22Rv1 (cell line): ENCODE measurements around the gene QPRT.

Experiments used
- H3K27ac ChIP-seq: fragments of 450-650 bp; 2 replicates; pipeline ENCODE4 v1.5.1; 2017
- CTCF ChIP-seq: fragments of 450-650 bp; IDR thresholded peaks from 2 replicates; pipeline ENCODE4 v1.5.1; 2017; ENCODE audit warnings: mild to moderate bottlenecking
- ZFX ChIP-seq: fragments of 450-650 bp; IDR thresholded peaks from 2 replicates; pipeline ENCODE4 v1.6.1; 2017; ENCODE audit warnings: antibody characterized with exemption, borderline replicate concordance

Gene QPRT

DNA sequence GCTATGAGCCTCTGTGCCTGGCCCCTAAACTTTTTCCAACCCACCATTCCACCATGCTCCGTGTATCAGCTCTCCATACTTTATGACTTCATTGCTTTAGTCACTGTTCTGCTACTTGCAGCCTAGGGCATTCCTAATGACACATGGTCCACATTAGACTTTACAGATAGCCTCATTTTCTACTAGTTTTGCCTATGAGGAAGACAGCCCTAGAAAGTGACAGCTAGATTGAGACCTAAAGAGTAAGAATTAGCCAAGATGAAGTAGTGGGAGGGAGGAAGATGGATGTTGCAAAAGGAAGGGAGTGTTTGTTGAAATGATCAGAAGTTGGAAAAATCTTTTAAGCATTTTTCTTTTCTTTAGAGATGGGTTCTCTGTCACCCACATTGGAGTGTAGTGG, 55.8 kb downstream of the QPRT start:
- H3K27ac ChIP-seq = no peak overlapping the region

GRCh38 chr16:29736112-29736511, 57.1 kb downstream of the QPRT start:
- no peak for TF ChIP-seq CTCF
- no peak for TF ChIP-seq ZFX
- H3K27ac ChIP-seq = no peak overlapping the region

More for the DNA sequence above, 55.8 kb downstream of the QPRT start:
- TF ChIP-seq CTCF (no peak), ZFX (no peak)

- TF ChIP-seq ZFX (no peak), CTCF (no peak)
- no peak overlapping the region for H3K27ac ChIP-seq
These were observed 57.8 kb downstream of the QPRT start for GRCh38 chr16:29736764-29737163.

- no peak for TF ChIP-seq ZFX
- no peak for TF ChIP-seq CTCF
- no peak overlapping the region for H3K27ac ChIP-seq
These were observed 58.7 kb downstream of the QPRT start for GRCh38 chr16:29737713-29738112.

- H3K27ac ChIP-seq = peak overlapping the region; percentile 23; the same call in 1 of the 2 replicates
- TF ChIP-seq CTCF (no peak), ZFX (no peak)
These were observed 59.5 kb downstream of the QPRT start for GRCh38 chr16:29738514-29738913.

DNA sequence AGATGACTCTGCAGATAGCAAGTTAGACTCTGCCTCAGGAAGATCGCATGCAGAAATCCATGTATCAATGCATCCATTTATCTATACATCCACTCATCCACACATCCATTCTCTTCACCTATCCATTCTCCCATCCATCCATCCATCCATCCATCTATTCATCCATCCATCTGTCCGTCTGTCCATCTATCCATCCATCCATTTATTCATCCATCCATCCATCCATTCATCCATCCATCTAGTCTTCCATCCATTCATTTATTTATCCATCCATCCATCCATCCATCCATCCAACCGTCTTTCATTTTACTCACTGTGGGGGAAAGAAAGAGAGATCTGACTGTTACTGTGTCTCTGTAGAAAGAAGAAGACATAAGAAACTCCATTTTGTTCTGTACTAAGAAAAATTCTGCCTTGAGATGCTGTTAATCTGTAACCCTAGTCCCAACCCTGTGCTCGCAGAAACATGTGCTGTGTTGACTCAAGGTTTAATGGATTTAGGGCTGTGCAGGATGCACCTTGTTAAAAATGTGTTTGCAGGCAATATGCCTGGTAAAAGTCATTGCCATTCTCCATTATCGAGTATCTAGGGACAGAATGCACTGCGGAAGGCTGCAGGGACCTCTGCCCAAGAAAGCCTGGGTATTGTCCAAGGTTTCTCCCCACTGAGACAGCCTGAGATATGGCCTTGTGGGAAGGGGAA, 61.1 kb downstream of the QPRT start:
- peak overlapping the region; percentile 84 for H3K27ac ChIP-seq

- peak overlapping the region; percentile 84 for H3K27ac ChIP-seq
These were observed 61.6 kb downstream of the QPRT start for GRCh38 chr16:29740630-29741015.

- H3K27ac ChIP-seq = no peak overlapping the region
These were observed 63.8 kb downstream of the QPRT start for GRCh38 chr16:29742683-29743275.

More at GRCh38 chr16:29742683-29743275, 63.8 kb downstream of the QPRT start:
- no peak for TF ChIP-seq CTCF
- no peak for TF ChIP-seq ZFX
